ENCODE data around the gene KDM1B.
"Not testable (repeated sequence)": the region's sequence is repeated elsewhere in the genome, so short reads cannot be mapped to it uniquely, and the experiment has no call there.

The KDM1B gene

DNA sequence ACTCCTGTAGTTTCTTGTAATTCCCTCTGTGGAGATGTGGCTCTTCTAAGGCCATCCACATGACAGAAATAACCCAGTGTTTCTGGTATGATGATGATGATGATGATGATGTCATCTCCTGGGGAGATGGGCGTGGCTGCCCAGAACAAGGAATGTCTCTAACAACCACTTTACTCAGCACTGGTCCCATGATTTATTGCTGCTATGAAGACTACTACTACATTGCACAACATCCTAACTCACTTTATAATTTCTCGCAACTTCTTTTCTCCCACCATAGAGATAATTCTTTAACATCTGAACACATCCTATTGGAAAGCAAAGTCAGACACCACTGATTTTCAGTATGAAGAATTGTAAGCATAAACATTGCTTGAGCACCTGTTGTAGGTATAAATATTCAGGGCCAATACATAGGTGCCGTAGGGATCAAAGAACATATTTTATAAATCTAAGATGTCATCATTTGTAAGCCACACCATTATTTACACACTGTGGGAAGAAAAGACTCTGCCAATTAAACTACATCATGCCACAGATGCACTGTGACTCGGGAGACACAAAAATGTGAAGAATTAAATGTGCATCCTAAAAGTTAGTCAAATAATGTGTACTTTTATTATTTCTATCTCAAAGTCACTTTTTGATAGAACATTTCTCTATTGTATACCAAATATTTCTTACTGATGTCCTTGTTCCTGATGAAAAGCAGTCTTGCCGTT is 6.8 kb upstream of the KDM1B start:
- DNase-seq (ENCODE audit: low read depth in 3 of 3) = no peak

DNA sequence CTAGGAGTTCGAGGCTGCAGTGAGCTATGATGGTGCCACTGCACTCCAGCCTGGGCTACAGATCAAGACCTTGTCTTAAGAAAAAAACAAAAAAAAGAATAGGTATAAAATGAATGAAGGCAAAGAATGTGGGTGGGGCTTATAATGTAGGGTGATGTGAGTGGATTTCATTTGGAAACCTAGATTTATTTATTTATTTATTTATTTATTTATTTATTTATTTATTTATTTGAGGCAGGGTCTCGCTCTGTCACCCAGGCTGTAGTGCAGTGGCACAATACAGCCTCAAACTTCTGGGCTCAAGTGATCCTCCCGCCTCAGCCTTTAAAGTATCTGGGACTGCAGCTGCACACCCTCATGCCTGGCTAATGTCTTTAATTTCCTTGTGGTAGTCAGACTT is 3.8 kb upstream of the KDM1B start:
- DNase-seq (ENCODE audit: low read depth in 3 of 3) = not testable (repeated sequence)

DNA sequence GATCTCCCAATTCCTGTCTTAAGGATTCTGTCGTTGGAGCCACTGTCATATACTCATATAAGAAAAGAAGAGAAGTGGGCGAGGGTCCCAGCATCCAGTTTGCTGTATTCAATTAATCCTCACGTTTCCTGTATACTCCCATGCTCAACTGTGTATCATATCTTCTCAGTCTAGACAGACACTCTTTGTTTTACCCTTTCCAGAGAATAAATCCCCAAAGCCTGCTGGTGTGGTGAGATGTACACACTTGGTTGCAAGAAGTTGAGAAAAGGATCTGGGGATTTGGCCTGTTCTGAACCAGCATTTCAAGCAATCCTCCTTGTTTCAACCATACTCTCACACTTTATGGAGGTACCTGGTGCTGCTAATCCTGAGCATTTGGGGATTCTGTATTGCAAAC is 3.4 kb upstream of the KDM1B start:
- no peak for DNase-seq (ENCODE audit: low read depth in 3 of 3)

GRCh38 chr6:18153311-18153703 is 1.9 kb upstream of the KDM1B start:
- no peak for DNase-seq (ENCODE audit: low read depth in 3 of 3)

GRCh38 chr6:18154507-18155149 is 594 bp upstream of the KDM1B start, which contains the start of gene TPMT:
TPMT (minus strand) TSS chr6:18155077; CDS start chr6:18149127, 5,950 bp downstream.
- no peak for DNase-seq (ENCODE audit: low read depth in 3 of 3)

DNA sequence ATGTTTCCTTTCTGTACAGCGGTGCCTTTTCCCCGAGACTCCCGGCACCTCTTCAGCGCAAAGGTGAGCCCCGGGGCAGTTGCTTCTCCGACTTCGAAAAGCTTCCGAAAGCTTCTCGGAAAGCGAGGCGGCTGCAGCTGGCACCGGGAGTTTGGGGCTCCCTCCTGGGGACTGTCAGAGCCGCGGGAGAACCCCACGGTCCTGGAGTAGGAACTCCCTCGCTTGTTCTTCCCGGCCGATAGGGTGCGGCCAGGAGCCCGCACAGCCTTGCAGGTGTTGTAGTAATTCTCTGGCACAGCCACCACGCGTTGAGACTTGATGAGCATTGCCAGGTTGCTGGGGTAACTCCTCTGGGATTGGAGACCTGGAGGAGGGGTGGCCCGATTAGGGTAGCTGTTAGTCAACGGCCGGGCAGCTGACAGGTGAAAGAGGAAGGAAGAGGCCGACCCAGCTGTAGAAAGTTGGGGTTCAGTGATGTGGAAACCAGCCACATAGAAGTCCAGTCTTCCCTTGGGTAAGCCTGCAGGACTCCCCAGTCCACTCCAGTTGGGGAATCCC is 721 bp downstream of the KDM1B start:
- DNase-seq (ENCODE audit: low read depth in 3 of 3) = peak in 2 of 3 donors; percentile 10 to 29

- no peak for DNase-seq (ENCODE audit: low read depth in 3 of 3)
Measured at GRCh38 chr6:18160911-18161310, 5.7 kb downstream of the KDM1B start.

DNA sequence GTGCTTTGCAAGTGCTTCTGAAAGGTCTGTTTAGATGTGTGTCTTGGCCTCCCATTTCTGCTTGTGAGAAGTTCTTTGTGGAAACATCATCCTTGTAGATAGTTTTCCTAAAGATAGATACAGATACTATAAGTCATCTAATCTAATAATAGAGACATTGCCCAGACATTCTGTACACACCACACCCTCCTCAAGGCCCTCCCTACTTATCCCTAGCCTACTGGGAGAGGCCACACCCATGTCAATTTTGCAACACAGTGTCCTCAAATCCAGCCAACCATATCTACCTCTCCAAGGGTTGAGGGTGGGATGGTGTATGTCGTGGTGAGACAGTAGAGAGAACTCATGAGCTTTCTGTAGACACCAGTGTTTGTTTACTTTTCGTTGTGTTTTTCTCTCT is 6.2 kb downstream of the KDM1B start:
- DNase-seq (ENCODE audit: low read depth in 3 of 3) = no peak

DNA sequence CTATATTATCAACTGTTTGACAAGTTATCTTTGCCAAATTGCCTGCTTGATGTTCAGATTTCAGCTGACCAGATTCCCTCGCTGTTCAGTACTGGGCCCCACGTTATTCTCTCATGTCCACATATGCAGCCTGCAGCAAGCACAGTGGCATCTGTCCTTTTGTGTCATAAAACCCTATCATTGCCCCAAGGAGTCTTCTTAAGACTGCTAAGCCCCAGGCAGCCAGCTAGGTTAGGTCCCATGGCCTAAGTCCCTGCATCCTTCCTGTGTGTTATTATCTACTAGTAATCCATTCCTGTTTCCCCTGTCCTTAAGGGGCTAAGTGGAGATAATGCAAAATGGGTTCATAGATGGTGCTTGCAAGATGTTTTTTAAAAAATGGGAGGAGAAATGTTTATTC is 7.2 kb downstream of the KDM1B start:
- DNase-seq (ENCODE audit: low read depth in 3 of 3) = no peak

GRCh38 chr6:18165751-18166150 is 10.5 kb downstream of the KDM1B start:
- DNase-seq (ENCODE audit: low read depth in 3 of 3) = no peak

DNA sequence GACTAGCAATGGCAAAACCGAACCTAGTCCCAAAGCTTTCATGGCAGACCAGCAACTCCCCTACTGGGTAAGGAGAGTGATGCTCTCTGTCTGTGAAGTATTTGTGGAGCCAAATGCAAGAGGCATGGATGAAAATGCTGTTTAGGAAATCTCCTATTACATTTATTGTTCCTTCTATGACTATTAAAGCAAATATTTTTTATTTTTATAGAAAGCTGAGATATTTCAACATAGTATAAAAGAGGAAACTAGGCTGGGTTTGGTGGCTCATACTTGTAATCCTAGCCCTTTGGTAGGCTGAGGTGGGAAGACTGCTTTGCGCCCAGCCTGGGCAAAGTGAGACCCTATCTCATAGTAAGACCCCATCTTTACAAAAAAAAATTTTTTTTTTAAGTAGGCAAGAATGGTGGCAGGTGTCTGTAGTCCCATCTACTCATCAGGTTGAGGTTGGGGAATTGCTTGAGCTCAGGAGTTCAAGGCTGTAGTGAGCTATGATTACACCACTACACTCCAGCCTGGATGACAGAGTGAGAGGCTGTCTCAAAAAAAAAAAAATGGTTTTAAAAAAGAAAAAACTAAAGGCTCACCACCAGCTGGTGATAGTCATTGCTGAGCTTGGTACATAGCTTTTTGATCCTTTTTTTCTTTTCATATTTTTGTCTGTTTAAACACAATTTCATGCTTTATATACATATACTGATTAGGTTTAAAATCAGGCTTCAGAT is 11.3 kb downstream of the KDM1B start:
- DNase-seq (ENCODE audit: low read depth in 3 of 3) = no peak

DNA sequence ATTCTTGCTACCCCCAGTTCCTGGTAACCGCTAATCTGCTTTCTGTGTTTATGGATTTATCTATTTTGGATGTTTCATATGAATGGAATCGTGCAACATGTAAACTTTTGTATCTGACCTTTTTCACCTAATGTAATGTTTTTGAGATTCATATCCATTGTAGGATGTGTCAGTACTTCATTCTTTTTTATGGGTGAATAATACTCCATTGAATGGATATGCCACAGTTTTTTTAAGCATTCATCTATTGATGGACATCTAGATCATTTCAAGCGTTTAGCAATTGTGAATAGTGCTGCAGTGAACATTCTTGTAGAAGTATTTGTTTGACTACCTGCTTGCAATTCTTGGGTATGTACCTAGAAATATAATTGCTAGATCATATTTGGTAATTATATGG is 13.0 kb downstream of the KDM1B start:
- no peak for DNase-seq (ENCODE audit: low read depth in 3 of 3)

DNA sequence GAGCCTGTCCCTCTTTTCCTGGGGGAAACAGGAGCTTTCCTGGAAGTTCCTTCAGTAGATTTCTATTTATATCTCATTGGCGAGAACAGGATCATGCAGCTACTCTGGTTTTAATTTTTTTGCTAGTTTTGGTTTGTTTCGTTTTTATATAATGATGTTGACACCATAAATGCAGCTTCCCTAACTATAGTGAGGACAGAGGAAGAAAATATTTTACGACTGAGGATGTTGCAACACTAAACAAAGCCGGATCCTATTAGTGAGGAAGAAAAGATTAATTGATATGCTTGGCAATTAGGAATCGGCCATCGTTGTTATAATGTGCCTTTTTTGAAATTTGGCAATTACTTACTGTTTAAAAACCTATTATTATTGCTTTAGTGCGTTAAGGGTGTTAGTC is 16.6 kb downstream of the KDM1B start:
- no peak for DNase-seq (ENCODE audit: low read depth in 3 of 3)

DNA sequence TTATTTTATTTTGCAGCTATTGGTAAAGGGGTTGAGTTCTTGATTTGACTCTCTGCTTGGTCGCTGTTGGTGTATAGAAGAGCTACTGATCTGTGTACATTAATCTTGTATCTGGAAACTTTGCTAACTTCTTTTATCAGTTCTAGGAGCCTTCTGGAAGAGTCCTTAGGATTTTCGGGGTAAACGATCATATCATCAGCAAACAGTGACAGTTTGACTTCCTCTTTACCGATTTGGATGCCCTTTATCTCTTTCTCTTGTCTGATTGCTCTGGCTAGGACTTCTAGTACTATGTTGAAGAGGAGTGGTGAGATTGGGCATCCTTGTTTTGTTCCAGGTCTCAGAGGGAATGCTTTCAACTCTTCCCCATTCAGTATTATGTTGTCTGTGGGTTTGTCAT is 21.0 kb downstream of the KDM1B start:
- DNase-seq (ENCODE audit: low read depth in 3 of 3) = not testable (repeated sequence)

DNA sequence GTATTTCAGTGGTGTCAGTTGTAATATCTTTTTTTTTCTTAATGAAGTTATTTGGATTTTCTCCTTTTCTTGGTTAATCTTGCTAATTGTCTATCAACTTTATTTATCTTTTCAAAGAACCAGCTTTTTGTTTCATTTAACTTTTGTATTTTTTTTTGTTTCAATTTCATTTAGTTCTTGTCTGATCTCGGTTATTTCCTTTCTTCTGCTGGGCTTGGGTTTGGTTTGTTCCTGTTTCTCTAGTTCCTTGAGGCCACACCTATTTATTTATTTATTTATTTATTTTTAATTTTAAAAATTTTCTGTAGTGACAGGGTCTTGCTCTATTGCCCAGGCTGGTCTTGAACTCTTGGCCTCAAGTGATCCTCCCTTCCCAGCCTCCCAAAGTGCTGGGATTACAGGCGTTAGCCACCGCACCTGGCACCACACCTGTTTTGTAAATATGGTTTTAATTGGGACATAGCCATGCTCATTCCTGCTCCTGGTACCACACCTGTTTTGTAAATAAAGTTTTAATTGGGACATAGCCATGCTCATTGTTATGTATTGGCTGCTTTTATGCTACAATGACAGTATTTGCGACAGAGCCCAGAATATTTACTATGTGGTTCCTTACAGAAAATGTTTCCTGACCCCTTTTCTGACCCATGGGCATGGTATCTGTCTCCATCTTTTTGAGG is 22.2 kb downstream of the KDM1B start:
- DNase-seq (ENCODE audit: low read depth in 3 of 3) = no peak

DNA sequence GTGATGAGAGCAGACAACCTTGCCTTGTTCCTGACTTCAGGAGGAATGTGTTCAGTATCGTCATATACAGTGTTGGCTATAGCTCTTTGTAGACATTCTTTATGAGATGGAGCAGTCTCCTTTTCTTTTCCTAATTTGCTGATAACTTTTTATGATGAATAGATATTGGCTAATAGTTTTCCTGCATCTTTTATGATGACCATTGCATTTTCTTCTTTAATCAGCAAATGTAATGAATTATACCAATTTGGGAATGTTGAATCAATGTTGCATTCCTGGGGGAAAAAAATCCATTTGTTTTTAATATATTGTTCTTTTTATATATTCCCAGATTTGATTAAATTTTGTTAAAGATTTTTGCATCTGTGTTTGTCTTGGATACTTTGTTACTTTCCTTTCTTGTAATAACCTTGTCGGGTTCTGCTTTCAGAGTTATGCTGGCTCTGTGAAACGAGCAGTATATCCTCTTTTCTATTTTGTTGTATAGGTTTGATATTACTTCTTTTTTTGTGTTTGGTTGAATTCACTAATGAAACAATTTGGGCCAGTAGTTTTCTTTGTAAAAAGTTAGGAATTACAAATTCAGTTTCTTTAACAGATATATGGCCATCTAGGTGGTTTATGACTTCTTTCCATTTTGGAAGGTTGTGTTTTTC is 23.9 kb downstream of the KDM1B start:
- DNase-seq (ENCODE audit: low read depth in 3 of 3) = no peak

DNA sequence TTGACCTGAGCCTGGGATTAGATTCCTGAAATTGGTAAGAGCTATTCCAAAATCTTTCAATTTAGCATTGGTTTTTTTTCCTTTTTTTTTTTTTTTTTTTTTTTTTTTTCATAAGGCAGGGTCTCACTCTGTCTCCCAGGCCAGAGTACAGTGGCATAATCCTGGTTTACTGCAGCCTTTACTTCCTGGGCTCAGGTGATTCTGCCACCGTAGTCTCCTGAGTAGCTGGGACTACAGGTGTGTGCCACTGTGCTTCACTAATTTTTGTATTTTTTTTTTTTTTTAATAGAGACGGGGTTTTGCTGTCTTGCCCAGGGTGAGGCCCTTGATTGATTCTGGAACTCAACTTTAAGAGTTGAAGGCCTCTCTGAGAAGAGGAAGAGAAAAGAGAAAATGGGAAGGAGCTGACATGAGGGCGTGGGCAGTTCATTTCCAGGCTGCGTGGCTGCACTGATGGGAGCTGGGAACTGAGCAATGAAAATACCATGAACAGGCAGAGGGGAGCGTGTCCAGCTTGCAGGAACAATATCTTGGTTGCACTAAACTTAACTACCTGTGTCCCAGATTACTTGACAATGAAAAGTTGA is 24.6 kb downstream of the KDM1B start:
- DNase-seq (ENCODE audit: low read depth in 3 of 3) = no peak

DNA sequence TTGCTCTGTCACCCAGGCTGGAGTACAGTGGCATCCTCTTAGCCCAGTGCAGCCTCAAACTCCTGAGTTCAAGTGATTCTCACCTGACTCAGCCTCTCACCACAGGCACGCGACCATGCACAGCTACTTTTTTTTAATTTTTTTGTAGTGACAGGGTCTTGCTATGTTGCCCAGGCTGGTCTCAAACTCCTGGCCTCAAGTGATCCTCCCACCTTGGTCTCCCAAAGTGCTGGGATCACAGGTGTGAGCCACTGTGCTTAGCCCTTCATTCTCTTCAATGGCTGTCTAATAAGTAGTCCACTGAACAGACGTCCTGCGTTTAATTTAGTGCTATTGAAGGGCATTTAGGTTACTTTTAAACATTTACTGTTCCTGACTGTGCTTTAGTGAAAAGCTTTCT is 27.3 kb downstream of the KDM1B start:
- DNase-seq (ENCODE audit: low read depth in 3 of 3) = no peak

GRCh38 chr6:18183766-18184165 is 28.5 kb downstream of the KDM1B start:
- DNase-seq (ENCODE audit: low read depth in 3 of 3) = no peak

DNA sequence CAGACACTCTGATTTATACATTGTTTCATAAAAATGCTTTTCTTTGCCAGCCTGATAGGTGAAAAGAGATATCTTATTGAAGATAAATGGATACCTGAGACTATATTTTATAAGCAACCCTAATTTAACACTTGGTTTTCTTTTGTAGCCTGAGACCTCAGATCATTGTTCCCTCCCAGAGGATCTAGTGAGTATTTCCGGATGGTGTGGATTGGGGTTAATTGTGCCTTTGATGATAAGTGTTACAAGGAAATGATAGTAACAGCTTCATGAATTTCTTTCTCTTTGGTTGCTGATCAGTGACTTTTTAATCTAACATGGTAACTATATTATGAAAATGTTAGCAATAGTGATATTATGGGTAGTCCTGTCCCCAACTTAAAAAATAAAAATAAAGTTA is 30.4 kb downstream of the KDM1B start:
- DNase-seq (ENCODE audit: low read depth in 3 of 3) = no peak

DNA sequence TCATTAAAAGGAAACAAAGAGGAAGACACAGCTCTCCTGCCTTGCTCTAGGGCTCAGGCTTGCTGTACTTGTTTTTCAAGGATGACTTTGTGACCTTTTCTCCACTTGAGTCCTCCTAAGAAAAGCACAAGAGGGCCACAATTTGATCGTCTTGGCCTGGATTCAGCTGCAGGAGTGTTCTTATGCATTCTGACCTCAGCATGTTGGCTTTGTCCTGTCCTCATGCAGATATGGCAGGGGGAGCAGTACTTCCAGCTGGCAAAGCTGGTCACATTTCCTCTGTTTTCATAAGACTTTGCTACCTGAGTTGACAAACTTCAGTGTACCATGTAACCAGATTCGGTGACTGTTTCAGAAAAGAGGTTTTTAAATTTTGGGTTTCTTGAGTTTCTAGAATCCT is 30.8 kb downstream of the KDM1B start:
- no peak for DNase-seq (ENCODE audit: low read depth in 3 of 3)

All from stimulated activated CD4-positive, alpha-beta T cell treated with anti-CD3 and anti-CD28 coated beads, TNF-alpha, amount 100 ng/mL, for 48 hours (primary cell).